PC-3 (cell line): ENCODE data around the gene CRIP2. TPM values are rescaled to one million over a fixed set of nuclear protein-coding genes. Genes with fewer than 3 reads are reported as not detected.

Experiments used
- ATAC-seq: fragments of 200-7000 bp; cut with Tn5 transposase; 2 replicates; pipeline ENCODE4 v1.9.1; 2020; ENCODE audit warnings: mild to moderate bottlenecking, moderate library complexity
- BruUV-seq: library from RNA; stranded (reverse); fragments of 400-500 nt; replicated peaks from 2 replicates; lab custom pipeline; 2021; lab: Mats Ljungman, UMichigan
- CTCF ChIA-PET: fragments of 300-600 bp; sonication (Branson Sonifier 250); formaldehyde crosslinking; loops from one replicate; lab custom pipeline; 2022; ENCODE audit warnings: antibody characterized with exemption; lab: Charles Lee
- POLR2A ChIA-PET: fragments of 300-600 bp; sonication (Branson Sonifier 250); formaldehyde crosslinking; loops from one replicate; lab custom pipeline; 2022; ENCODE audit warnings: antibody characterized with exemption; ENCODE audit not compliant: unreplicated experiment; lab: Charles Lee
- DNase-seq: peaks from one replicate; pipeline ENCODE4 v3.0.0-alpha.2; 2015
- H2AFZ ChIP-seq: fragments of 300-600 bp; sonication (generic); 2 replicates; pipeline ENCODE4 v1.6.0; 2016; ENCODE audit warnings: antibody characterized with exemption, low read length
- H3F3A ChIP-seq: fragments of 300-600 bp; sonication (generic); one replicate; pipeline ENCODE4 v1.6.0; 2017; ENCODE audit warnings: antibody characterized with exemption, low read length, control low read depth, mild to moderate bottlenecking; ENCODE audit not compliant: unreplicated experiment
- H3K27ac ChIP-seq: fragments of 300-600 bp; sonication (generic); 2 replicates; pipeline ENCODE4 v1.5.1; 2016; ENCODE audit warnings: mild to moderate bottlenecking, low read length
- H3K27me3 ChIP-seq: fragments of 300-600 bp; sonication (generic); 2 replicates; pipeline ENCODE4 v1.6.1; 2016; ENCODE audit warnings: low read length, mixed read lengths
- H3K36me3 ChIP-seq: fragments of 300-600 bp; sonication (generic); 2 replicates; pipeline ENCODE4 v1.6.1; 2016; ENCODE audit warnings: low read depth, mixed run types, low read length, mixed read lengths
- H3K4me1 ChIP-seq: fragments of 300-600 bp; sonication (generic); 2 replicates; pipeline ENCODE4 v1.5.1; 2016; ENCODE audit warnings: low read length; ENCODE audit not compliant: insufficient read depth
- H3K4me2 ChIP-seq: fragments of 300-600 bp; sonication (generic); 2 replicates; pipeline ENCODE4 v1.6.0; 2016; ENCODE audit warnings: low read length
- H3K4me3 ChIP-seq: fragments of 300-600 bp; sonication (generic); 2 replicates; pipeline ENCODE4 v1.5.1; 2016; ENCODE audit warnings: mild to moderate bottlenecking, low read length, mixed read lengths
- H3K79me2 ChIP-seq: fragments of 300-600 bp; sonication (generic); 2 replicates; pipeline ENCODE4 v1.6.1; 2017; ENCODE audit warnings: low read length, mixed read lengths
- H3K9ac ChIP-seq: fragments of 300-600 bp; sonication (generic); 2 replicates; pipeline ENCODE4 v1.6.0; 2016; ENCODE audit warnings: mild to moderate bottlenecking, low read length
- H3K9me2 ChIP-seq: fragments of 300-600 bp; sonication (generic); replicated peaks from 2 replicates; pipeline ENCODE4 v1.6.1; 2016; ENCODE audit warnings: mixed run types, low read length, mixed read lengths
- H3K9me3 ChIP-seq: fragments of 300-600 bp; sonication (generic); 2 replicates; pipeline ENCODE4 v1.6.1; 2016; ENCODE audit warnings: low read length, mixed read lengths
- H4K20me1 ChIP-seq: fragments of 300-600 bp; sonication (generic); 2 replicates; pipeline ENCODE4 v1.6.1; 2016; ENCODE audit warnings: low read length, mixed read lengths
- EZH2 ChIP-seq: fragments of 300-600 bp; sonication (generic); IDR thresholded peaks from one replicate; pipeline ENCODE4 v1.6.1; 2017; ENCODE audit warnings: antibody characterized with exemption, mild to moderate bottlenecking, low read length; ENCODE audit not compliant: unreplicated experiment
- EZH2phosphoT487 ChIP-seq: fragments of 300-600 bp; sonication (generic); IDR thresholded peaks from 2 replicates; pipeline ENCODE4 v1.6.1; 2018; ENCODE audit warnings: mild to moderate bottlenecking, antibody characterized with exemption, low read length, borderline replicate concordance
- intact Hi-C: fragments of 100-400 bp; cut with micrococcal nuclease; formaldehyde crosslinking; loops from 2 replicates; pipeline ENCODE4 v1.9.0; 2023
- total RNA-seq: library from RNA; depleted of rRNA; stranded (reverse); fragments of >200 nt; gene quantifications from 2 replicates; pipeline ENCODE4 v1.2.3, GENCODE V29; 2014
- TF ChIP-seq, protein P1 (sequence below): fragments of 300-600 bp; sonication (generic); conservative IDR thresholded peaks from 2 replicates; pipeline ENCODE4 v1.5.1; 2017; ENCODE audit warnings: antibody characterized with exemption, low read depth, mild to moderate bottlenecking, low read length

CRIP2 gene
- total RNA-seq, 1 experiment from 2014 or later: 100 TPM

DNA sequence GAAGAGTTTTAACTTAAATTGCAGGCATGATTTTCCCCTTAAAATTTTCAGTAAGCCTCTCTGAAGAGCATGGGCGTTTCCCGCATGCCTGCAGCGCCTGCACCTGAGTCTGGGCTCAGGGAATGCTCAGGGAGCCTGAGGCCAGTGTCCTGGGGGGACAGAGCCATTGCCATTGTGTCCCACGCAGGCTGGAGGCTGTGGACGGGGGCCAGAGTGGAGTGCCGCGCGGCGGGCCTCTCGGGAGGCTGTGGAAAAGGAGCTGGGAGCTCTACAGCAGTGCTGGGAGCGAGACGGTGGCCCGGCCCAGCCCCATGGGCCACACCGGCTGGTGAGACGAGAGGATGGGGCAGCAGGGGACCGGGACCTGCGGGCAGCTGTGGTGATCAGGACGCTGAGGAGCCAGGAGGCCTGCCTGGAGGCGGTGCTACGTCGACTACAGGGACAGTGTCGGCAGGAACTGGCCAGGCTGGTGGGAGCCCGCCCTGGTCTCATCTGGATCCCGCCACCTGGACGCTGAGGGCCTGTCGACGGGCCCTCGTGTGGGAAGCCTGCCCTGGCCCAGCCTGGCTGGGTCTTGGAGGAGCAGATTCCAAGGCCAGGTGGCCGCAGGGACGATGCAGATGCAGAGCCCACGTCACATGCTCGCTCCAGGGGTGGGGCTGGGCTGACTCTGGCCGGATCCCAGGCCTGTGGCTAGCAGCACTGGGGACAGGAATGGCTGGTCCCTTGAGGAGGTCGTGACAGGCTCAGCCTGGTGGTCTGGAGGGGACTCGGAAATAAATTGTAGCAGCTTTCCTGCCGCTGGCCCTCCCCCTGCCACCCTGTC is 24.0 kb downstream of the CRIP2 start:
- Histone ChIP-seq H4K20me1 (no peaks in the 10 kb centered on the region), H2AFZ (no peak overlapping the region), H3K4me2 (no peak overlapping the region), H3K4me3 (no peak overlapping the region), H3K27ac (no peak overlapping the region), H3K9me2 (no peaks in the 10 kb centered on the region), H3K4me1 (no peaks in the 10 kb centered on the region), H3K9ac (no peak overlapping the region), H3K27me3 (no peaks in the 10 kb centered on the region), H3K36me3 (no peaks in the 10 kb centered on the region), H3K79me2 (no peaks in the 10 kb centered on the region), H3K9me3 (no peaks in the 10 kb centered on the region), H3F3A (no peaks in the 10 kb centered on the region)
- BruUV-seq: no TSS peak
- no peak for TF ChIP-seq EZH2
- no peak for TF ChIP-seq EZH2phosphoT487
- TF ChIP-seq, protein P1, sequence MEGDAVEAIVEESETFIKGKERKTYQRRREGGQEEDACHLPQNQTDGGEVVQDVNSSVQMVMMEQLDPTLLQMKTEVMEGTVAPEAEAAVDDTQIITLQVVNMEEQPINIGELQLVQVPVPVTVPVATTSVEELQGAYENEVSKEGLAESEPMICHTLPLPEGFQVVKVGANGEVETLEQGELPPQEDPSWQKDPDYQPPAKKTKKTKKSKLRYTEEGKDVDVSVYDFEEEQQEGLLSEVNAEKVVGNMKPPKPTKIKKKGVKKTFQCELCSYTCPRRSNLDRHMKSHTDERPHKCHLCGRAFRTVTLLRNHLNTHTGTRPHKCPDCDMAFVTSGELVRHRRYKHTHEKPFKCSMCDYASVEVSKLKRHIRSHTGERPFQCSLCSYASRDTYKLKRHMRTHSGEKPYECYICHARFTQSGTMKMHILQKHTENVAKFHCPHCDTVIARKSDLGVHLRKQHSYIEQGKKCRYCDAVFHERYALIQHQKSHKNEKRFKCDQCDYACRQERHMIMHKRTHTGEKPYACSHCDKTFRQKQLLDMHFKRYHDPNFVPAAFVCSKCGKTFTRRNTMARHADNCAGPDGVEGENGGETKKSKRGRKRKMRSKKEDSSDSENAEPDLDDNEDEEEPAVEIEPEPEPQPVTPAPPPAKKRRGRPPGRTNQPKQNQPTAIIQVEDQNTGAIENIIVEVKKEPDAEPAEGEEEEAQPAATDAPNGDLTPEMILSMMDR: no peak
- CTCF ChIA-PET: no interaction called here
- ATAC-seq: no peak
- no peak for DNase-seq
- POLR2A ChIA-PET: no interaction called here
- intact Hi-C loops: no loop called here

DNA sequence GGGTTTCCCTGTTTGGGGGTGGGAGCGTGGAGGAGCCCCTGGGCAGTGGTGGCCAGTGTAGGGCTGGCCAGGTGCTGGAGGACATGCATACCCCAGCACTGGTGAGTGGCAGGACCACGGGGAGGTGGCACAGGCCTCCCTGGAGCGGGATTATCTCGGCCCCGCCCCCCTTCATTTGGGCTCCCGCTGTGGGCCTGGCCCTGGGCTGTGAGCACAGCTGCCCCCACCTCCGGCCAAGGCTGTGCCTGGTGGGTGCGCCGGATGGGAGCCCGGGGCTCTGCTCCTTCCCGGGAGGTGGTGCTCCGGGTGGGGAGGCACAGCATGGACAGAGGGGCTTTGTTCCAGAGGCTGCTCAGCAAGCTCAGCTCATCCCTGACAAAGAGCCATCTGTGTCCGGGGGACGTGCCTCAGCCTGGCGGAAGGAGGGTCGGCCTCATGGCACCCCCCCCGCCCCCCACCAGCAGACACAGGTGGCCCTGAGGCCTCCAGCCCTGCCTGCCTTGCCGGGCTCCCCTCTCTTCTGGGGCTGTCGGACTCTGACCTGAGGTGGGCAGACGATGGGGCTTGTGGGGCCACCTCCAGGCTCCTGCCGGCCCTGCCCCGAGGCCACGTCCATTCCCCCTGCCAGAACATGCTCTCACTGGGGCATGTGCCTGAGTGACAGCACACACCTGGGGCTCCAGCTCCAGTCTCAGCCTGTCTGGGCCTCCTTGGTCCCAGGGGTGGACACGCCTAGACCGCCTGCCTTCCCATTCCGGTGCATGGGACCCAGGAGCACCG is 24.8 kb downstream of the CRIP2 start:
- no peaks in the 10 kb centered on the region for H3K36me3 ChIP-seq
- BruUV-seq: no TSS peak
- no peaks in the 10 kb centered on the region for H3K9me3 ChIP-seq
- H3K4me2 ChIP-seq: no peak overlapping the region
- no peaks in the 10 kb centered on the region for H3K79me2 ChIP-seq
- H2AFZ ChIP-seq: no peak overlapping the region
- ChIA-PET CTCF (no interaction called here), POLR2A (no interaction called here)
- H3K27ac ChIP-seq: no peak overlapping the region
- ATAC-seq (no peak), DNase-seq (no peak)
- no peak for TF ChIP-seq EZH2phosphoT487
- no peak for TF ChIP-seq EZH2
- TF ChIP-seq, protein P1: no peak
- no peaks in the 10 kb centered on the region for H3K27me3 ChIP-seq
- H3K4me1 ChIP-seq: no peaks in the 10 kb centered on the region
- no peaks in the 10 kb centered on the region for H3K9me2 ChIP-seq
- H3K4me3 ChIP-seq: no peak overlapping the region
- H3F3A ChIP-seq: no peaks in the 10 kb centered on the region
- intact Hi-C loops: no loop called here
- no peaks in the 10 kb centered on the region for H4K20me1 ChIP-seq
- H3K9ac ChIP-seq: no peak overlapping the region
